ENCODE measurements around the gene ICAM2.
"Not testable (repeated sequence)": the region's sequence is repeated elsewhere in the genome, so short reads cannot be mapped to it uniquely, and the experiment has no call there.

Gene ICAM2

GRCh38 chr17:63996430-63997182, 23.8 kb downstream of the ICAM2 start:
- no peak for DNase-seq

DNA sequence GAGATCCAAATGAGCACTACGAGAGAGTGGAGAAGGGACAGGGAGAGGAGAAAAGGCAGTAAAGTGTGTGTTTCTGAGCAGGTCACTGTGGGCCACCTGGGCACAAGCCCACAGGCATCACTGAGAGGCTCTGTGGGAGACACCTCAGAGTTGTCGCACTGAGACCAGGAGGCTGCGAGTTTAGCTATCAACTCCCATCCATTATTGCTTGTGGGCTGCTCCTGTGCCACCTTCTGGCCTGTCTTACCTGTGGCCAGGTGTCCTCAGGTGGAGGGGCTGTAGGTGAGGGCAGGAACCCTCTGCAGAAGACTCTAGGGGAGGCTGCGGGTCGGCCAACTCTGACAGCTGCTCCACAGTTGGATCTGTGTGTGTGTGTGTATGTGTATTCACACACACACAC, 24.8 kb downstream of the ICAM2 start:
- no peak for DNase-seq

GRCh38 chr17:63993368-63993985, 27.0 kb downstream of the ICAM2 start:
- DNase-seq: no peak

DNA sequence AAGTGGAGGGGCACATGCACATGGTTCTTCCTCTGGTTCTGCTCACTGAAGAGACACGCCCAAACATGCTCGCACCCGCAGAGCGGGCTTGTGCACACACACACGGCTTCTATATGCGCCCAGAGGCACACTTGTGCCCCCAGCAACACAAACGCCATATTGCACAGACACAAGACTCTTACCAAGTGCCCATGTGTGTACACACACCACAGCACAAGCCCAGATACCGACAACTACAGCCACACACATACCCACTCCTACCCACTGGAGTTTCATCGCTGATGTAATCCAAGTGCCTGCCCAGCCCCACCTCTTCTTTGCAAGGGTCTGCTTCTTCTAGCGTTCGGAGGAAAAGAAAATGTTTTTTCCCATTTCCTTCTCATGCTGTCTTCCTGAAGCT, 28.8 kb downstream of the ICAM2 start:
- no peak for DNase-seq

- DNase-seq: no peak
Measured at GRCh38 chr17:63989622-63990345, 30.6 kb downstream of the ICAM2 start.

DNA sequence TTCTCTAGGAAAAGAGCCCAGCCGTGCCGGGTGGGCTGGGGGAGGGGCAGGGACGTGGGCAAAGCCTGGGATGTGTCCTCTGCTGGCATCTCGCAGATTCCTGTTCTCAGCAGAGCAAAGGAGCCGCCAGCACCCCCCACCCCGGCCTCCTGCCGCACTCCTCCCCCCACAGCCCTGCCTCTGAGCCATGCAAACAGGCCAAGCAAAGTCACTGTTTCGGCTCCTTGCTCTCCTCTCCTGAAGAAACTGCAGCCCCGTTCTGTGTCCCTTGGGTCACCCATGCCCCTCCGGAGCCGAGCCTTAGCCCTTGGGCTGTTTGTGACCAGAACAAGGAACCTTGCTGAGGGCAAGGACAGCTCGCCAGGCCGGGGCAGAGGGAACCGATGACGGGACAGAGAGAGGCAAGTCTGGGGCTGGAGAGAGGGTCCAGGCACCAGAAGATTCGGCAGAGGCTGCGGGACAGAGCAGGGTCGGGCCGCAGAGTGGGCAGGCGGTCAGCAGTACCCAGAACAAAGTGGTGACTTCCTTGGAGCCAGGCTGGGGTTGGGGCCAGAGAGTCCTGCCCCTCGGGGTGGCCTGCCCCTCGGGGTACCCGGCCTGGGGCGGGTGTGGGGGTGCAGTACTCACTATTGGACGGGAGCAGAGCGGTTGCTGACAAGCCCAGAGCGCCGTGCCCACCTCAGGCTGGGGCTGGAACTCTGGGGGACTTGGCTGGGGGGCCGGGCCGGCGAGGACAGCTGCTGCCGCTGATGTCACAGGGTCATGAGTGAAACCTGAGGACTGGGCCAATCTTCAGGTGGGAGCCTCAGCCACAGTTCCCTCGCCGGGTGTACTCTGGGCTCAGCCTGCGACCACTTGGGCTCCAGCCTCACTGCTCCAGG, 31.5 kb downstream of the ICAM2 start:
- no peak for DNase-seq

DNA sequence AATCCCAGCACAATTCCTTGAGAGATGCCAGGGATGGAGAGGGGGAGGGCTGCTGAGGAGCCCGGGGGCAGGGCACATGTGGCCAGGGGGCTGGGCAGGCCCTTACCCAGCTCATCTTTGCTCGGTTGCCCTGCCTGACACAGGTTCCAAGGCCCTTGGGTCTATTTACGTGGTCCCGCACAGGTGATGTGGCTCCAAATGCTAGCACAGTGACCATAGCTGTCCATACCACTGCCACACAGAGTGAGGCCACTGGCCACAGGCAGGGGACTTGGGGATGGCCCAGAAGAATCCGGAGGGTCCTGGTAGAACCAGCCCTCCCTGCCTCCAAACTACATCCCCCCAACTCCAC, 32.3 kb downstream of the ICAM2 start:
- no peak for DNase-seq

- no peak for DNase-seq
Measured at GRCh38 chr17:63987221-63988126, 33.0 kb downstream of the ICAM2 start.

GRCh38 chr17:63986821-63987220, 33.6 kb downstream of the ICAM2 start:
- DNase-seq: no peak

- no peak for DNase-seq
Measured at GRCh38 chr17:63985387-63986140, 34.9 kb downstream of the ICAM2 start.

GRCh38 chr17:63984651-63985386, 35.6 kb downstream of the ICAM2 start:
- peak; percentile 44 for DNase-seq

DNA sequence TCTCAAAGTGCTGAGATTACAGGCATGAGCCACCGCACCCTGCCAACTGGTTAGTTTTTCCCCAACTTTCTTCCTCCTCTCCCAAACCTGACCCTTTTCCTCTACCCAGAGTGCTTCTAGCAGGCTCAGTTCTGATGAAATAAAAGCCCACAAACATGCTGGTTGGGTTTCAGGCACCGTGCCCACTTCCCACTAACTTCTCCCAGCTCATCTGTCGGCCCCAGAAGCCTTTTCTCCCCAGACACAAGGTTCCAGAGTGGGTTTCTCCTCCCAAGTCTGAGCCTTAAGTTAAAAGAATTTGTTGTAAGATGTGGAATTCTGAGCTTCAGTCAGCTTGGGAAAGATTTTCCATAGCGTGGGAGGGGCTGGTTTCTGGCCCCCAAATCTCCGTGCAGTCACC, 36.2 kb downstream of the ICAM2 start:
- DNase-seq: no peak

DNA sequence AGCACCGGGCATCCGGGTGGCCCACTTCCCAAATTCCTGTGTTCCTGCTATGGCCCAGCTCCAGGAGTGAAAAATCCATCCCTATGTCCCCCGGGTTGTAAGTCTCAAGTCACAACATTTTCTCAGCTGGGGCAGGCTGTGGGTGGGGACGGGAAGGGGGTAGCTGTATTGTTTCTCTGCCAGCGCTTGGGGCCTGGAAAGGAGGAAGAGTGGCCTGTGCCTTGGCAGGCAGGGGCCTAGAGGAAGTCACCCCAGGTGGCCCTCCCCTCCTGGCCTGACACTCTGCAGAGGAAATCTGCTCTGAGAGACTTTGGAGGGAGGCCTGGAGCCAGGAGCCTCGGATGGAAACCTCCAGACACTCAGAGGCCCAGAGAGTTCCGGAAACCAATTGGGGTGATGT, 37.1 kb downstream of the ICAM2 start:
- DNase-seq: no peak

DNA sequence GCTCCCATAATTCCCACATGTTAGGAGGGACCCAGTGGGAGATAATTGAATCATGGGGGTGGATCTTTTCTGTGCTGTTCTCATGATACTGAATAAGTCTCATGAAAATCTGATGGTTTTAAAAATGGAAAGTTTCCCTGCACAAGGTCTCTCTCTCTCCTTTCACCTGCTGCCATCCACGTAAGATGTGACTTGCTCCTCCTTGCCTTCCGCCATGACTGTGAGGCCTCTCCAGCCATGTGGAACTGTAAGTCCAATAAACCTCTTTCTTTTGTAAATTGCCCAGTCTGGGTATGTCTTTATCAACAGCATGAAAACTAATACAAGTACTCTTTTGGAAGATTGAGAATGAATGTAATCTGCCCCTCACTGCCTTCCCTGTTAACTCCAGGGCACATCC, 37.8 kb downstream of the ICAM2 start:
- DNase-seq: not testable (repeated sequence)

- DNase-seq: no peak
Measured at GRCh38 chr17:63978272-63979200, 41.9 kb downstream of the ICAM2 start.

DNA sequence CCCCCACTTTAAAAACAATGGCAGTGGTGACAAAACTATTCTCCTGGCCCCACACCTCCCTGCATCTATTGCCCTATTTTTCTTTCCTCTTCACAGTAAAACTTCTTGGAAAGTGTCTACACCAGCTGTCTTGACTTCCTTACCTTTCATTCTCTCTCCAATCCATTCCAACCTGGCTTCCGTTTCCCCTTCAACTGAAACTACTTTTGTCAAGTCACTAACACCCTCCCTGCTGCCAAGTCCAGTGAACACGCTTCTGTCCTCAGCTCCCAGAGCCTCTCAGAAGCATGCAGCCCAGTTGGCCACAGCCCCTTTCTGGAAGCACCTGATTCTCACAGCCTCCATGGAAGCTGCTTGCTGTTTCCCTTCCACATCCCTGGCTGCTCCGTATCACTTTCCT, 43.7 kb downstream of the ICAM2 start:
- no peak for DNase-seq

DNA sequence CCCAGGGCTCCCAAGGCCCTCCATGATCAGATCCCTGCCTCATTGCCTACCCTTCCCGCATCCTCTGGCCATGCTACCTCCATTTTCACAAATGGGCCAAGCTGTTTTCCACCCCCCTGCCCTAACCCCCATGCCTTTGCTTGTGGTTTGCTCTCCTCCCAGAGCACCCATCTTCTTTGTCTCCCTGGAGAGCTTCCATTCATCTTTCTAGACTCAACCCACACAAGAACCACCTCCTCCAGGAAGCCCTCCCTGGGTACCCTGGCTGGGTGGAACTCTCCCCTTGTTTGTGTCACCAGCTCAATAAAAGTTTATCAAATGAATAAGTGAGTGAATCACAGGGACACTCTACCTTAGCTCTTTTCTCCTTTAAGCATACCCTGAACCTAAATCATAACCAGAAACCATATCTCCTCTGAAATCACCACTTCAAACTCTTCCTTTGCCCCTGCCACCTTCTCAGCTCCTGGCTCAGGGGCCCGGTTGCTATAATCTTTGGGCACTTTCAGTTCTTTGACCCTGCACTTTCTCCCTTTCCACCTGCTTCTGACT, 44.8 kb downstream of the ICAM2 start:
- no peak for DNase-seq

DNA sequence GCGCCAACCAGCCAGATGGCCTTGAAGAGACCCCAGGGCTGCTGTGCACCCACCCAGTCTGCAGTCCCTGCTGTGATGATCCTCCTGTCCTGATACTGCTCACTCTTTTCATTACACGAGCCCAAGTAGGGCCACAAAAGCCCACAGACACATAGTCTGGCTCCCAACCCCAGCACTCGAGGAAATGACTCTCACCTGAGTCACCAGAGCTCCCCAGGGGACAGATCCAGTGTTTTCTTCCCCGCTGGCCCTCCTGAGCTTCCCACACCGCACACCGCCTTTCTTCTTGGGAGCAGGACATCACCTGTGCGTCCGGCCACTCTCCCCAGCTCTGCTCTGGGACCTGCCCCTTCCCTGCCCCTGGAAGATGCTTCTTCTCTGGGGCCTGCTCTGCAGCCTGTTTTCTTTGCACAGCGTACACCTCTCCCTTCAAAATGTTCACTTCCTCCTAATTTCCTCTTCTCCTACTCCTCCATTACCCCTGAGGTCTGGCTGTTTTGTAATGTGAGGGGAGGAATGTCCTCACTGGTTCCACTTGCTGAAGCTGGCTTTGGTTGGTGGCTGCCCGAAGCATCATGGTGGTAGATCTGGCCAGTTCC, 45.7 kb downstream of the ICAM2 start:
- no peak for DNase-seq

All from T-helper 9 cell (primary cell).